Measurements from ENCODE around the gene B3GNT5. TPM values are rescaled to one million over a fixed set of nuclear protein-coding genes. Genes with fewer than 3 reads are reported as not detected.

B3GNT5 gene
- total RNA-seq, 8 experiments from 2014 or later, result 0.42 to 24.5 (median 17.6) TPM

DNA sequence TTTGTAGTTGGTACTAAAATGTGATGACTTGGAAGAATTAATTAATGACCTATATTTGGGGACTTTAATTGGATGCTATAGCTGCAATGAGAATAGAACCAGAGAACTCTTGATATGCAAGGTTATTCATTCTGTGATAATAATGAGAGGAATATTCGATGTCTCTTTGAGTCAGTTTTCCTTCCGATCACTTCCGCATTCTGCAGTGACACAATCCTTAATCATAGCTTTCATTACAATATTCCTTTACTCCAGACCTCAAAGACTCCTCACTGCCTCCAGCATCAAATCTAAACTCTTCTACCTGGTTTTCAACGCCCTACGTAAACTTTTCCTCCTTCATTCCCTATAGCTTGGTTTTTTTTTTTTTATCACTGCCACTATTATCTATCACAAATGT lies 21.6 kb downstream of the B3GNT5 start:
- no peak overlapping the region for H3K27ac ChIP-seq
- no peak overlapping the region for H3K4me3 ChIP-seq
- WGBS, 10 experiments, result 9 to 100% (median 94%) methylated on average over 1 to 5 of the region's 5 CpGs
- H3K4me1 ChIP-seq (replicated peaks in 1 of 2), result no peaks in the 10 kb centered on the region
- peak in 2 of 8 experiments; percentile 24 to 66 for ATAC-seq (replicated peaks in 6 of 8)
- in situ Hi-C loops (cut with MboI; ENCODE audit: low pct_unique_long_range_greater_than_20kb in 2 of 9, low sequenced_read_pairs in 9 of 9, unreplicated experiment in 9 of 9), result no loop called here

GRCh38 chr3:183275418-183275817 lies 22.4 kb downstream of the B3GNT5 start:
- H3K4me1 ChIP-seq (replicated peaks in 1 of 2), result no peaks in the 10 kb centered on the region
- peak in 1 of 8 experiments; percentile 34 for ATAC-seq (replicated peaks in 6 of 8)
- 0 to 80% (median 55%) methylated on average over 1 to 2 of the region's 2 CpGs for WGBS, 10 experiments
- in situ Hi-C loops (cut with MboI; ENCODE audit: low pct_unique_long_range_greater_than_20kb in 2 of 9, low sequenced_read_pairs in 9 of 9, unreplicated experiment in 9 of 9), result no loop called here
- no peak overlapping the region for H3K27ac ChIP-seq
- H3K4me3 ChIP-seq, result no peak overlapping the region

DNA sequence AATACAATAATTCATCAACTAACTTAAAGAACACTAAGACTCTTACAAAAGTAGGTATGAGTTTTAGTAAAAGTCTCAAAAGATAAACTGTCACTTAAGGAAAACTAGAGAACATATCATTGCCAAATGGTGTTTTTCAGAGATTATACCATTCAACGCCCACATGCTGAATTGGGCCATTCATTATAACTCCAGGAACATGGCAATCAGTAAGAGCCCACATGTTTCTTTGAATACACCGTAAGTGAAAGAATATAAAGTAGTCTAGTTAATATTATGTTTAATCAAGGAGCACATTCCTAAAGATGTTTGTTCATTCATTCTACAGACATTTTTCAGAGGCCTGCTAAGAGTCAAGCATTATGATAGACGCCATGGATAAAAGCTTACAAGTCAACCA lies 22.9 kb downstream of the B3GNT5 start:
- WGBS, 10 experiments, result 33 to 100% (median 92%) methylated on average over 1 to 3 of the region's 3 CpGs
- in situ Hi-C loops (cut with MboI; ENCODE audit: low pct_unique_long_range_greater_than_20kb in 2 of 9, low sequenced_read_pairs in 9 of 9, unreplicated experiment in 9 of 9), result no loop called here
- Histone ChIP-seq H3K27ac (no peak overlapping the region), H3K4me3 (no peak overlapping the region), H3K4me1 (replicated peaks in 1 of 2) (no peaks in the 10 kb centered on the region)
- no peak for ATAC-seq (replicated peaks in 6 of 8)

DNA sequence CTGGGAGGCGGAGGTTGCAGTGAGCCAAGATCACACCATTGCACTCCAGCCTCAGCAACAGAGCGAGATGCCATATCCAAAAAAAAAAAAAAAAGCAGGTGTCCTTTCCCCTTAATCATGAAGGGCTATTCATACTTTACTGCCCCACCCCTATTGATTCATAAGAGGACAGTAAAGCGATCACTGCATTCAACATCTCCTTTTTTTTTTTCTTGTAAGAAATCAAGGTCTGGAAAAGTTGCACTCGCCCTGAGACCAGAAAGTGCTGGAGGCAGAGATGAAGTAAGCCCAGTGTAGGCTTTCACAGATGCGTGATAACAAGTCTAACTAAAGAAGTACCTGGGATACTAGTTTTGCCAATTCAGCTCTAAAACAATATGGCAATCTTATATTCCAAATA lies 24.2 kb downstream of the B3GNT5 start:
- no peak for ATAC-seq (replicated peaks in 6 of 8)
- in situ Hi-C loops (cut with MboI; ENCODE audit: low pct_unique_long_range_greater_than_20kb in 2 of 9, low sequenced_read_pairs in 9 of 9, unreplicated experiment in 9 of 9), result no loop called here
- Histone ChIP-seq H3K4me3 (no peak overlapping the region), H3K4me1 (replicated peaks in 1 of 2) (peaks cover 0 to 4% of the 10 kb centered on the region in 2 donors), H3K27ac (no peak overlapping the region)
- WGBS, 10 experiments, result 20 to 100% (median 93%) methylated on average over 1 to 5 of the region's 5 CpGs; no CpG with 5 or more reads in 3 of the 10 experiments

GRCh38 chr3:183278479-183279088 lies 25.5 kb downstream of the B3GNT5 start:
- 0 to 100% (median 75%) methylated on average over 1 to 4 of the region's 4 CpGs for WGBS, 10 experiments
- Histone ChIP-seq H3K4me1 (replicated peaks in 1 of 2) (peaks cover 0 to 4% of the 10 kb centered on the region in 2 donors), H3K27ac (no peak overlapping the region), H3K4me3 (no peak overlapping the region)
- ATAC-seq (replicated peaks in 6 of 8), result peak in 6 of 8 experiments; percentile 29 to 82 (median 56)
- in situ Hi-C loops (cut with MboI; ENCODE audit: low pct_unique_long_range_greater_than_20kb in 2 of 9, low sequenced_read_pairs in 9 of 9, unreplicated experiment in 9 of 9), result no loop called here

- peaks cover 0 to 4% of the 10 kb centered on the region in 2 donors for H3K4me1 ChIP-seq (replicated peaks in 1 of 2)
- in situ Hi-C loops (cut with MboI; ENCODE audit: low pct_unique_long_range_greater_than_20kb in 2 of 9, low sequenced_read_pairs in 9 of 9, unreplicated experiment in 9 of 9), result no loop called here
- ATAC-seq (replicated peaks in 6 of 8), result no peak
- H3K27ac ChIP-seq, result no peak overlapping the region
- H3K4me3 ChIP-seq, result no peak overlapping the region
- 38 to 100% (median 68%) methylated on average over 1 to 3 of the region's 3 CpGs; no CpG with 5 or more reads in 3 of the 10 experiments for WGBS, 10 experiments
Measured at GRCh38 chr3:183279371-183279770, 26.3 kb downstream of the B3GNT5 start.

GRCh38 chr3:183281126-183281797 lies 28.2 kb downstream of the B3GNT5 start:
- no peak for ATAC-seq (replicated peaks in 6 of 8)
- WGBS, 10 experiments, result 7 to 93% (median 82%) methylated on average over 2 to 8 of the region's 8 CpGs; no CpG with 5 or more reads in 1 of the 10 experiments
- H3K4me3 ChIP-seq, result no peak overlapping the region
- H3K4me1 ChIP-seq (replicated peaks in 1 of 2), result peaks cover 0 to 4% of the 10 kb centered on the region in 2 donors
- H3K27ac ChIP-seq, result peak overlapping the region in 1 of 2 donors; percentile 13
- in situ Hi-C loops (cut with MboI; ENCODE audit: low pct_unique_long_range_greater_than_20kb in 2 of 9, low sequenced_read_pairs in 9 of 9, unreplicated experiment in 9 of 9), result no loop called here

DNA sequence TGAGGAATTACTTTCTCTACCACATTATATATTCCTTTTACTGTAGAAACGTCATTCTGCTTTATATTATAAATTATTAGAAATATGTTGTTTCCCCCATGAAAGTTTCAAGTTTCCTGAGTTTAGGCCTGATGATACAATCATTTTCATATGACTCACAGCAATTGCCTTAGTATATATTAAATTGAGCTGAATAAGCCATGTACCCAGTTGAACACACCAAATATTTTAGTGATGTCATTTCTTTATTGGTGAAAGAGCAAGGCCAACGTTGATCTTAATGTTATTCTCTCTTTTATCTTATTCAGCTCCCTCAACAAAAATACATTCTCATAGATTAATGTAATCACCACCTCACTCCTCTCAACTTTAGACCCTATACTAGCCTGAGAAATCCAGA lies 30.8 kb downstream of the B3GNT5 start:
- Histone ChIP-seq H3K4me1 (replicated peaks in 1 of 2) (peaks cover 0 to 4% of the 10 kb centered on the region in 2 donors), H3K27ac (no peak overlapping the region), H3K4me3 (no peak overlapping the region)
- WGBS, 10 experiments, result 0 to 83% (median 72%) methylated on average over 1 to 2 of the region's 2 CpGs
- in situ Hi-C loops (cut with MboI; ENCODE audit: low pct_unique_long_range_greater_than_20kb in 2 of 9, low sequenced_read_pairs in 9 of 9, unreplicated experiment in 9 of 9), result no loop called here
- no peak for ATAC-seq (replicated peaks in 6 of 8)

DNA sequence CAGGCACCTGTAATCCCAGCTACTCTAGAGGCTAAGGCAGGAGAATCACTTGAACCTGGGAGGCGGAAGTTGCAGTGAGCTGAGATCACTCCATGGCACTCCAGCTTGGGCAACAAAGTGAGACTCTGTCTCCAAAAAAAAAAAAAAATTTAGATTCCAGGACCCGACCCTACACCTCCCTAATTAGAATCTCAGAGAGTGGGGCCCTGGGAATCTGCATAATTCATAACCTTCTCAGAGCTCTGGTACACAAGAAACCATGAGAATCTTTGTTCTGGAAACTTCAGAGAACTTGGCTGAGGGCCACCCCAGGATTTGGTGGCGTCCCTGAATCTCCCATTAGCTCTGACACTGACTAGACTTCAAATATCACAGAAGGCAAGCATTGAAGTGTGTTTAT lies 31.5 kb downstream of the B3GNT5 start:
- no peak for ATAC-seq (replicated peaks in 6 of 8)
- 0 to 100% (median 93%) methylated on average over 1 to 2 of the region's 3 CpGs; no CpG with 5 or more reads in 4 of the 10 experiments for WGBS, 10 experiments
- in situ Hi-C loops (cut with MboI; ENCODE audit: low pct_unique_long_range_greater_than_20kb in 2 of 9, low sequenced_read_pairs in 9 of 9, unreplicated experiment in 9 of 9), result no loop called here
- H3K4me1 ChIP-seq (replicated peaks in 1 of 2), result peaks cover 0 to 4% of the 10 kb centered on the region in 2 donors
- no peak overlapping the region for H3K4me3 ChIP-seq
- H3K27ac ChIP-seq, result no peak overlapping the region

DNA sequence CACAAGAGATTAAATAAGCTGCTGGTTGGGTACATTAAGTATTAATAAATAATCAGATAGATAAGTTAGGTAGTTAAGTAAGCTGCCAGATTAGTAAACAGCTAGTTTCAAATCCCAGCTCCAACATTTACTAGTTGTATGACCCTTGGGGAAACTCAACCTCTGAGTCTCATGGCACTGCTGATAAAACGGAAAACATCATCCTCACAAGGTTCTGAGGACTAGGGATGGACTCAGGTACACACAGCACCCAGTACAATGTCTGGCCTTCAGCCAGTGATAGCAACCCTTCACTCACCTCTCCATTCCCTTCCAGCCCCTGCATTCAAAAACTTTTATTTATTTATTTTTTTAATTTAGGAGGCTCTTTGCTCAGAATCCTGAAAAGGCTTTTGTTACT lies 32.3 kb downstream of the B3GNT5 start:
- Histone ChIP-seq H3K27ac (no peak overlapping the region), H3K4me1 (replicated peaks in 1 of 2) (peaks cover 0 to 4% of the 10 kb centered on the region in 2 donors), H3K4me3 (no peak overlapping the region)
- WGBS, 10 experiments, result 43 to 100% (median 86%) methylated on average over 1 of the region's 1 CpG; no CpG with 5 or more reads in 2 of the 10 experiments
- in situ Hi-C loops (cut with MboI; ENCODE audit: low pct_unique_long_range_greater_than_20kb in 2 of 9, low sequenced_read_pairs in 9 of 9, unreplicated experiment in 9 of 9), result no loop called here
- ATAC-seq (replicated peaks in 6 of 8), result peak in 4 of 8 experiments; percentile 4 to 24 (median 16)

DNA sequence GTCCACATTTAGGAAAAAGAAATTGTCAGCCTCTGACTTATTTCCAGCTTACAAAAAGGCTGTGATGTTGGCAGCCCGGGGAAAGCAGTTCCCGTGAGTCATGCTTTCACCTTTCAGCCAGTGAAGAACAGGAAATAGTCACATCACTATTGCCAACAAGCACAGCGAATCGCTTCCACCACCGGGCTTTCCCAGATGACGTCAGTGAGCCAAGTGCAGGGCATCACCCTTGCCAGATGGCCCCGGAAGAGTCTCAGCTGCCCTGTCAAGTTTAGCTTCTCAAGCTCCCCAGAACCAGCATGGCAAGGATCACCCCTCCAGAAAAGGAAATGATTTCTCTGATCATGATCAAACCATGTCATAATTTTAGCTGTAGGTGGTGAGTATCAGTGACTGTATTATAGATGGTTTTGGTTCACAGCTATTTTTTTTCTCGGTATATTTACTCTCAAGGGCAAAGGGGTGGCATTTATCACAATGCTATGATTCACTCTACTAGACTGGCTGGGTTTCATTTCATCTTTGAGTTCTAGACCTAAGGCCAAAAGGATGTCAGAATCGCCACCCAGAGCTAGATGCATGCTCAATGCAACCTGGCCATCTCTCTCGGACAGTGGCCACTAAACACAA lies 32.9 kb downstream of the B3GNT5 start:
- H3K4me1 ChIP-seq (replicated peaks in 1 of 2), result peaks cover 0 to 4% of the 10 kb centered on the region in 2 donors
- H3K4me3 ChIP-seq, result peak overlapping the region in 1 of 5 donors; percentile 11
- H3K27ac ChIP-seq, result no peak overlapping the region
- in situ Hi-C loops (cut with MboI; ENCODE audit: low pct_unique_long_range_greater_than_20kb in 2 of 9, low sequenced_read_pairs in 9 of 9, unreplicated experiment in 9 of 9), result no loop called here
- WGBS, 10 experiments, result 11 to 77% (median 48%) methylated on average over 3 to 10 of the region's 10 CpGs; no CpG with 5 or more reads in 2 of the 10 experiments
- ATAC-seq (replicated peaks in 6 of 8), result peak; percentile 92 to 99 (median 97)

- H3K4me1 ChIP-seq (replicated peaks in 1 of 2), result no peaks in the 10 kb centered on the region
- no peak overlapping the region for H3K27ac ChIP-seq
- ATAC-seq (replicated peaks in 6 of 8), result peak in 2 of 8 experiments; percentile 10 to 68
- in situ Hi-C loops (cut with MboI; ENCODE audit: low pct_unique_long_range_greater_than_20kb in 2 of 9, low sequenced_read_pairs in 9 of 9, unreplicated experiment in 9 of 9), result no loop called here
- H3K4me3 ChIP-seq, result no peak overlapping the region
- 9 to 97% (median 83%) methylated on average over 1 to 9 of the region's 9 CpGs for WGBS, 10 experiments
Measured at GRCh38 chr3:183287301-183287971, 34.4 kb downstream of the B3GNT5 start.

DNA sequence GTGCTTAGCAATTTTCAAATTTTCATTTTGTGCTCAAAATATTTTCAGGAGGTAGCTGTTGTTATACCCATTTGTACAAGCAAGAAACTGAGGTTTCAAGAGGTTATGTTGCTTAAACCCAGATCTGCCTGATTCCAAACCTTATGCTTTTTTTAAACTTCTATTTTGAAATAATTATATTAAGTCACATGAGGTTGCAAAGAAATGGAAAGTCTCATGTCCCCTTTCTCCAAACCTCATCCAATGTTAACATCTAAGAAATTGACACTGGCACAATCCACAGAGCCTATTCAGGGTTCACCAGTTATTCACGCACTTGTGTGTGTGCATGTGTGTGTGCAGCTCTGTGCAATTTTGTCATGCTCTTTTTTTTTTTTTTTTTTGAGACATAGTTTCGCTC lies 35.1 kb downstream of the B3GNT5 start:
- no peaks in the 10 kb centered on the region for H3K4me1 ChIP-seq (replicated peaks in 1 of 2)
- WGBS, 10 experiments, result 63 to 100% (median 100%) methylated on average over 1 to 2 of the region's 2 CpGs; no CpG with 5 or more reads in 1 of the 10 experiments
- in situ Hi-C loops (cut with MboI; ENCODE audit: low pct_unique_long_range_greater_than_20kb in 2 of 9, low sequenced_read_pairs in 9 of 9, unreplicated experiment in 9 of 9), result no loop called here
- no peak overlapping the region for H3K4me3 ChIP-seq
- no peak for ATAC-seq (replicated peaks in 6 of 8)
- no peak overlapping the region for H3K27ac ChIP-seq

Data from motor neuron (in vitro differentiated cells).